HL-60 (cell line): ENCODE results near the gene SUMF2.
A peak's percentile ranks its signal among the peaks of the same experiment; 100 is the strongest.
"Not testable (repeated sequence)": the region's sequence is repeated elsewhere in the genome, so short reads cannot be mapped to it uniquely, and the experiment has no call there.

Experiments
- DNase-seq, 2 experiments: peaks; one replicate each; pipeline ENCODE4 v3.0.0-alpha.2; 2010 to 2020; ENCODE audit warnings: low read depth in 1 of 2, low spot score in 1 of 2
- H3K27ac ChIP-seq: fragments of 250-450 bp; sonication (Bioruptor Pico); replicated peaks from 2 replicates; pipeline ENCODE4 v1.5.1; 2020; ENCODE audit warnings: mild to moderate bottlenecking, moderate library complexity
- H3K27me3 ChIP-seq: fragments of 250-450 bp; sonication (Bioruptor Pico); 2 replicates; pipeline ENCODE4 v1.5.1; 2021; ENCODE audit warnings: mild to moderate bottlenecking, moderate library complexity; ENCODE audit not compliant: insufficient read depth, poor library complexity, severe bottlenecking
- H3K4me3 ChIP-seq: replicated peaks from 2 replicates; pipeline ENCODE4 v1.5.1; 2011; ENCODE audit warnings: mild to moderate bottlenecking, control low read depth, low read length; ENCODE audit not compliant: insufficient read depth
- CTCF ChIP-seq: IDR thresholded peaks from one replicate; pipeline ENCODE4 v1.5.1; 2011; ENCODE audit warnings: low read length, control low read depth, inconsistent platforms; ENCODE audit not compliant: insufficient read depth
- GABPA ChIP-seq: IDR thresholded peaks from 2 replicates; pipeline ENCODE4 v1.6.1; 2012; ENCODE audit warnings: low read depth
- POLR2AphosphoS5 ChIP-seq: IDR thresholded peaks from 2 replicates; pipeline ENCODE4 v1.6.1; 2012; ENCODE audit warnings: low read depth
- SPI1 ChIP-seq: IDR thresholded peaks from 2 replicates; pipeline ENCODE4 v1.6.1; 2012; ENCODE audit warnings: low read depth, mild to moderate bottlenecking, borderline replicate concordance
- TF ChIP-seq, protein P1 (sequence below): IDR thresholded peaks from 2 replicates; pipeline ENCODE4 v1.6.1; 2012; ENCODE audit warnings: low read depth; ENCODE audit not compliant: insufficient replicate concordance

SUMF2 gene

DNA sequence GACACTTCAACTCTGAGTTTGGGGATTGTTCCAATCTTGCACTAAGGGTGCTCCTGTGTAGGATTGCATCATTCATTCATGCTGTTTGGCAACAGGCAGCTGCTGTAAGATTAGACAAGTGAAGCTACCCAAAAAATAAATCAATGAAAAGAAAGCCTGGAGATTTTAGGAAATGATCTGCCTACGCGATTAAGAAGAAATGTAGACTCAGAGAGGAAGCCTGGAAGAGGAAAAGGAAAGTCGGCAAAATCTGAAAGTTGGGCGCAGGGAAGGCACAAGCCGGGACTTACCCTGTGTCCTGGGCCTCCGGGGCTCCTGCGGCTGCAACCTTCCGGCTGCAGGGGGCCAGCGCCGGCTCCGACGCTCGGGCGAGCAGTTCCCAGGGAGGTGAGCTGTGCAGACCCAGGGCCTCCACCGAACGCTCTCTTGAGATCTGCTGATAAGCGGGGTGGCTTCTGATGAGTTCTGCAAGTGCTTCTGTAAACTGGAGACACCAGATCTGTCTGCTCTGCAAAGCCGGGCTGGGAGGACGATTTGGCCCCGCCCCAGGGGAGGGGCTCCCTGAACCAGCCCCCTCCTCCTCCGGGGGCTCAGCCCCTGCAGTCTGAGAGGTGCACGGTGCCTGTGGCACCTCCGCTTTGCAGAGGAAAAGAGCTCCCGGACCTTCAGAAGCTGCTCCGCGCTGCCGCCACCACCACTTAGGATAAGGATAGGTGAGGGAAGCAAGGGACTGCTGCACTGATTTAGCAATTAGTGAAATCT is 30.2 kb upstream of the SUMF2 start:
- DNase-seq, result peak; percentile 74 to 85
- H3K27ac ChIP-seq, result peak overlapping the region; percentile 44
- TF ChIP-seq GABPA (0 out of 2 replicates have a peak, but pooled peaks have one; percentile 11), POLR2AphosphoS5 (no peak)
- H3K27me3 ChIP-seq, result no peaks in the 10 kb centered on the region
- peak overlapping the region; percentile 55 for H3K4me3 ChIP-seq

GRCh38 chr7:56040730-56041129 is 23.4 kb upstream of the SUMF2 start:
- no peak for DNase-seq
- TF ChIP-seq SPI1, result no peak
- TF ChIP-seq, protein P1, sequence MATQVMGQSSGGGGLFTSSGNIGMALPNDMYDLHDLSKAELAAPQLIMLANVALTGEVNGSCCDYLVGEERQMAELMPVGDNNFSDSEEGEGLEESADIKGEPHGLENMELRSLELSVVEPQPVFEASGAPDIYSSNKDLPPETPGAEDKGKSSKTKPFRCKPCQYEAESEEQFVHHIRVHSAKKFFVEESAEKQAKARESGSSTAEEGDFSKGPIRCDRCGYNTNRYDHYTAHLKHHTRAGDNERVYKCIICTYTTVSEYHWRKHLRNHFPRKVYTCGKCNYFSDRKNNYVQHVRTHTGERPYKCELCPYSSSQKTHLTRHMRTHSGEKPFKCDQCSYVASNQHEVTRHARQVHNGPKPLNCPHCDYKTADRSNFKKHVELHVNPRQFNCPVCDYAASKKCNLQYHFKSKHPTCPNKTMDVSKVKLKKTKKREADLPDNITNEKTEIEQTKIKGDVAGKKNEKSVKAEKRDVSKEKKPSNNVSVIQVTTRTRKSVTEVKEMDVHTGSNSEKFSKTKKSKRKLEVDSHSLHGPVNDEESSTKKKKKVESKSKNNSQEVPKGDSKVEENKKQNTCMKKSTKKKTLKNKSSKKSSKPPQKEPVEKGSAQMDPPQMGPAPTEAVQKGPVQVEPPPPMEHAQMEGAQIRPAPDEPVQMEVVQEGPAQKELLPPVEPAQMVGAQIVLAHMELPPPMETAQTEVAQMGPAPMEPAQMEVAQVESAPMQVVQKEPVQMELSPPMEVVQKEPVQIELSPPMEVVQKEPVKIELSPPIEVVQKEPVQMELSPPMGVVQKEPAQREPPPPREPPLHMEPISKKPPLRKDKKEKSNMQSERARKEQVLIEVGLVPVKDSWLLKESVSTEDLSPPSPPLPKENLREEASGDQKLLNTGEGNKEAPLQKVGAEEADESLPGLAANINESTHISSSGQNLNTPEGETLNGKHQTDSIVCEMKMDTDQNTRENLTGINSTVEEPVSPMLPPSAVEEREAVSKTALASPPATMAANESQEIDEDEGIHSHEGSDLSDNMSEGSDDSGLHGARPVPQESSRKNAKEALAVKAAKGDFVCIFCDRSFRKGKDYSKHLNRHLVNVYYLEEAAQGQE, result no peak
- Histone ChIP-seq H3K27ac (no peak overlapping the region), H3K27me3 (no peaks in the 10 kb centered on the region), H3K4me3 (no peak overlapping the region)

- not testable (repeated sequence) for H3K27ac ChIP-seq, H3K27me3 ChIP-seq, DNase-seq, H3K4me3 ChIP-seq
These were observed 18.3 kb upstream of the SUMF2 start for GRCh38 chr7:56045758-56046157.

DNA sequence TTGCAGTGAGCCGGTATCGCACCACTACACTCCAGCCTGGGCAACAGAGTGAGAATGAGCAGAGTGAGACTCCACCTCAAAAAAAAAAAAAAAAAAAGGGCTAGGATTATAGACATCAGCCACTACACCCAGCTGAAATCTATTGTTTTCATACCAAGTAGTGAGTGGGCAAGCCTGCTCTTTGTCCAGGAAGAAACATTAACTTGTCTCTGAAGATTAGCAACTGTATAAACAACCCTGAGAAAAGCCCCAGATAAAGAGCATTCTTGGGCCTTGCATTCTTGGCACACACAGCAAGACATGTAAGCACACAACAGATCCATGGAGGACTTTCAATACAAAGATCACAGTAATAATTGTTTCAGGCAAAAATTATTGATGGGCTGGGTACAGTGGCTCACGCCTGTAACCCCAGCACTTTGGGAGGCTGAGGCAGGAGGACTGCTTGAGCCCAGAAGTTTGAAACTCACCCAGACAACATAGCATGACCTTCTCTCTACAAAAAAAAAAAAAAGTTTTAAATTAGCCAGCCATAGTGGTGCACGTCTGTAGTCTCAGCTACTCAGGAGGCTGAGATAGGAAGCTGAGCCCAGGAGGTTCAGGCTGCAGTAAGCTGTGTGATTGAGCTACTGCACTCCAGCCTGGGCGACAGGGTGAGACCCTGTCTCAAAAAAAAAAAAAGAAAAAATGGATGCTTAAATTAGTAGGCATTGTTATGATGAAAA is 17.2 kb upstream of the SUMF2 start:
- no peak for TF ChIP-seq SPI1
- TF ChIP-seq GABPA, result no peak
- TF ChIP-seq CTCF, result no peak
- TF ChIP-seq, protein P1, result no peak
- TF ChIP-seq POLR2AphosphoS5, result no peak
- H3K27me3 ChIP-seq, result no peaks in the 10 kb centered on the region
- no peak overlapping the region for H3K27ac ChIP-seq
- no peak for DNase-seq
- no peak overlapping the region for H3K4me3 ChIP-seq

DNA sequence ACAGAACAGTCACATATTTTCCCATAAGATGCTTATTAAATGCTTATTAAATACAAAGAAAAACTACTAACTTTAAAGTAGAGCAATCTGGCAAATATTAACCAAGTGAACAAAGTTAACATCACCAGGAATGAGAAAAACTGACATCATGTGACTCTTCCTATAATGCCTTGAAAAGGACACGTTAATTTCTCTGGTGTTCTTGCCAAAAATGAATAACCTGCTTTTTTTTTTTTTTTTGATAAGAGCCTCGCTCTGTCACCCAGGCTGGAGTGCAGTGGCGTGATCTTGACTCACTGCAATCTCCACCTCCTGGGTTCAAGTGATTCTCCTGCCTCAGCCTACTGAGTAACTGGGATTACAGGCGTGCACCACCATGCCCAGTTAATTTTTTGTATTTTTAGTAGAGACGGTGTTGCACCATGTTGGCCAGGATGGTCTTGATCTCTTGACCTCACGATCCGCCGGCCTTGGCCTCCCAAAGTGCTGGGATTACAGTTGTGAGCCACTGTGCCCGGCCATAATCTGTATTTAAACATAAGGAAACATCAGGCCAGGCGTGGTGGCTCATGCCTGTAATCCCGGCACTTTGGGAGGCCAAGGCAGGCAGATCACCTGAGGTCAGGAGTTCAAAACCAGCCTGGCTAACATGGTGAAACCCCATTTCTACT is 16.5 kb upstream of the SUMF2 start:
- not testable (repeated sequence) for H3K27ac ChIP-seq, H3K27me3 ChIP-seq, DNase-seq, H3K4me3 ChIP-seq
